Smooth muscle cell (in vitro differentiated cells): ENCODE measurements around the gene RAB36. TPM values are rescaled to one million over a fixed set of nuclear protein-coding genes. Genes with fewer than 3 reads are reported as not detected.

Source experiments
- DNase-seq: peaks from one replicate; lab custom pipeline; 2025; ENCODE audit not compliant: unreplicated experiment; lab: John Stamatoyannopoulos, UW
- H2AFZ ChIP-seq: fragments of 200-600 bp; sonication (generic); 2 replicates; pipeline ENCODE4 v1.6.0; 2016; ENCODE audit warnings: antibody characterized with exemption, low read depth, mild to moderate bottlenecking
- H3F3A ChIP-seq: fragments of 200-600 bp; sonication (generic); 2 replicates; pipeline ENCODE4 v1.6.0; 2017; ENCODE audit warnings: antibody characterized with exemption, low read depth
- H3K27ac ChIP-seq: fragments of 200-600 bp; sonication (generic); 2 replicates; pipeline ENCODE4 v1.5.1; 2016; ENCODE audit warnings: low read depth, mild to moderate bottlenecking
- H3K27me3 ChIP-seq: fragments of 200-600 bp; sonication (generic); 2 replicates; pipeline ENCODE4 v1.6.1; 2016; ENCODE audit warnings: low read depth, mild to moderate bottlenecking
- H3K36me3 ChIP-seq: fragments of 200-600 bp; sonication (generic); 2 replicates; pipeline ENCODE4 v1.5.1; 2016; ENCODE audit warnings: low read depth
- H3K4me1 ChIP-seq: fragments of 200-600 bp; sonication (generic); 2 replicates; pipeline ENCODE4 v1.5.1; 2016; ENCODE audit warnings: low read depth
- H3K4me2 ChIP-seq: fragments of 200-600 bp; sonication (generic); 2 replicates; pipeline ENCODE4 v1.6.0; 2016; ENCODE audit warnings: mild to moderate bottlenecking
- H3K4me3 ChIP-seq: fragments of 200-600 bp; sonication (generic); 2 replicates; pipeline ENCODE4 v1.5.1; 2016; ENCODE audit warnings: mild to moderate bottlenecking
- H3K79me2 ChIP-seq: fragments of 200-600 bp; sonication (generic); 2 replicates; pipeline ENCODE4 v1.6.0; 2016; ENCODE audit warnings: low read depth, mild to moderate bottlenecking
- H3K9ac ChIP-seq: fragments of 200-600 bp; sonication (generic); 2 replicates; pipeline ENCODE4 v1.6.0; 2016; ENCODE audit warnings: low read depth
- H3K9me3 ChIP-seq: fragments of 200-600 bp; sonication (generic); replicated peaks from 2 replicates; pipeline ENCODE4 v1.5.1; 2016; ENCODE audit warnings: low read depth
- H4K20me1 ChIP-seq: fragments of 200-600 bp; sonication (generic); 2 replicates; pipeline ENCODE4 v1.6.0; 2016; ENCODE audit warnings: low read depth
- WGBS: methylation state at CpG from one replicate; pipeline ENCODE4 v1.1.7; 2016; ENCODE audit warnings: low lambda C conversion rate; 5-methylcytosine and 5-hydroxymethylcytosine counted together
- polyA plus RNA-seq: library from polyadenylated mRNA; unstranded; fragments of >200 nt; fragmentation: Nextera tagmentation; extraction: Ambion mirVana; gene quantifications from 2 replicates; pipeline ENCODE4 v1.2.1, GENCODE V29; 2016
- total RNA-seq: library from RNA; depleted of rRNA; stranded (reverse); fragments of >200 nt; gene quantifications from 2 replicates; pipeline ENCODE4 v1.2.3, GENCODE V29; 2014
- TF ChIP-seq, protein P1 (sequence below): fragments of 200-600 bp; sonication (generic); IDR thresholded peaks from 2 replicates; pipeline ENCODE4 v1.5.1; 2017; ENCODE audit warnings: borderline replicate concordance, mild to moderate bottlenecking, antibody characterized with exemption; ENCODE audit not compliant: insufficient read depth, poor library complexity, severe bottlenecking

Gene RAB36
- total and polyA plus RNA-seq, 2 experiments from 2014 or later, result 1.9 to 2.0 TPM

- Histone ChIP-seq H3K27ac (no peak overlapping the region), H3K79me2 (no peaks in the 10 kb centered on the region), H3F3A (no peaks in the 10 kb centered on the region), H3K36me3 (no peaks in the 10 kb centered on the region), H2AFZ (no peak overlapping the region), H3K4me1 (no peaks in the 10 kb centered on the region), H3K4me2 (no peak overlapping the region), H3K9me3 (no peaks in the 10 kb centered on the region), H4K20me1 (no peaks in the 10 kb centered on the region), H3K9ac (no peak overlapping the region), H3K27me3 (no peaks in the 10 kb centered on the region), H3K4me3 (no peak overlapping the region)
- DNase-seq, result no peak
- WGBS, result 89% methylated on average over 7 of the region's 7 CpGs
- TF ChIP-seq, protein P1, sequence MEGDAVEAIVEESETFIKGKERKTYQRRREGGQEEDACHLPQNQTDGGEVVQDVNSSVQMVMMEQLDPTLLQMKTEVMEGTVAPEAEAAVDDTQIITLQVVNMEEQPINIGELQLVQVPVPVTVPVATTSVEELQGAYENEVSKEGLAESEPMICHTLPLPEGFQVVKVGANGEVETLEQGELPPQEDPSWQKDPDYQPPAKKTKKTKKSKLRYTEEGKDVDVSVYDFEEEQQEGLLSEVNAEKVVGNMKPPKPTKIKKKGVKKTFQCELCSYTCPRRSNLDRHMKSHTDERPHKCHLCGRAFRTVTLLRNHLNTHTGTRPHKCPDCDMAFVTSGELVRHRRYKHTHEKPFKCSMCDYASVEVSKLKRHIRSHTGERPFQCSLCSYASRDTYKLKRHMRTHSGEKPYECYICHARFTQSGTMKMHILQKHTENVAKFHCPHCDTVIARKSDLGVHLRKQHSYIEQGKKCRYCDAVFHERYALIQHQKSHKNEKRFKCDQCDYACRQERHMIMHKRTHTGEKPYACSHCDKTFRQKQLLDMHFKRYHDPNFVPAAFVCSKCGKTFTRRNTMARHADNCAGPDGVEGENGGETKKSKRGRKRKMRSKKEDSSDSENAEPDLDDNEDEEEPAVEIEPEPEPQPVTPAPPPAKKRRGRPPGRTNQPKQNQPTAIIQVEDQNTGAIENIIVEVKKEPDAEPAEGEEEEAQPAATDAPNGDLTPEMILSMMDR, result no peak
Measured at GRCh38 chr22:23100124-23100801, 45.0 kb upstream of the RAB36 start.

- Histone ChIP-seq H3K4me2 (no peak overlapping the region), H3F3A (no peaks in the 10 kb centered on the region), H3K36me3 (no peaks in the 10 kb centered on the region), H3K9me3 (no peaks in the 10 kb centered on the region), H4K20me1 (no peaks in the 10 kb centered on the region), H3K9ac (no peak overlapping the region), H3K4me3 (no peak overlapping the region), H3K79me2 (no peaks in the 10 kb centered on the region), H3K27ac (no peak overlapping the region), H3K27me3 (no peaks in the 10 kb centered on the region), H3K4me1 (no peaks in the 10 kb centered on the region), H2AFZ (no peak overlapping the region)
- TF ChIP-seq, protein P1, result no peak
- no peak for DNase-seq
- WGBS, result 89% methylated on average over 2 of the region's 3 CpGs
Measured at GRCh38 chr22:23101524-23101923, 43.8 kb upstream of the RAB36 start.

- TF ChIP-seq, protein P1, result no peak
- Histone ChIP-seq H3F3A (no peaks in the 10 kb centered on the region), H3K4me3 (no peak overlapping the region), H3K9ac (no peak overlapping the region), H3K27ac (no peak overlapping the region), H3K4me1 (no peaks in the 10 kb centered on the region), H2AFZ (no peak overlapping the region), H4K20me1 (no peaks in the 10 kb centered on the region), H3K79me2 (no peaks in the 10 kb centered on the region), H3K9me3 (no peaks in the 10 kb centered on the region), H3K4me2 (no peak overlapping the region), H3K27me3 (no peaks in the 10 kb centered on the region), H3K36me3 (no peaks in the 10 kb centered on the region)
- DNase-seq, result no peak
- 95% methylated on average over 10 of the region's 10 CpGs for WGBS
Measured at GRCh38 chr22:23102002-23102655, 43.1 kb upstream of the RAB36 start.

- Histone ChIP-seq H4K20me1 (no peaks in the 10 kb centered on the region), H3F3A (no peaks in the 10 kb centered on the region), H3K27ac (no peak overlapping the region), H3K79me2 (no peaks in the 10 kb centered on the region), H3K36me3 (no peaks in the 10 kb centered on the region), H3K4me3 (no peak overlapping the region), H3K9ac (no peak overlapping the region), H3K27me3 (no peaks in the 10 kb centered on the region), H2AFZ (no peak overlapping the region), H3K9me3 (no peaks in the 10 kb centered on the region), H3K4me1 (no peaks in the 10 kb centered on the region), H3K4me2 (no peak overlapping the region)
- TF ChIP-seq, protein P1, result no peak
- WGBS, result 89% methylated on average over 3 of the region's 3 CpGs
- DNase-seq, result no peak
Measured at GRCh38 chr22:23102776-23103175, 42.5 kb upstream of the RAB36 start.
